Kidney (tissue), 14 donors: ENCODE data around the gene NXNL2. TPM values are rescaled to one million over a fixed set of nuclear protein-coding genes. Genes with fewer than 3 reads are reported as not detected.
A peak's percentile ranks its signal among the peaks of the same experiment; 100 is the strongest.

ENCODE experiments used
- DNase-seq, 5 donors: peaks; one replicate each; pipeline ENCODE4 v3.0.0-alpha.2; 2013 to 2020
- FAIRE-seq: peaks from 2 replicates; lab custom pipeline; 2012; peaks lifted over from hg19 to GRCh38; lab: Jason Lieb, UNC
- H3K27ac ChIP-seq, 2 donors: one replicate each; pipeline ENCODE4 v1.7.0; 2013; ENCODE audit warnings: low read depth in 2 of 2, low read length in 2 of 2, inconsistent platforms in 1 of 2
- H3K27me3 ChIP-seq: one replicate; pipeline ENCODE4 v1.7.1; 2013; ENCODE audit warnings: low read length, inconsistent platforms; ENCODE audit not compliant: control insufficient read depth, insufficient read depth
- H3K36me3 ChIP-seq, 3 donors: one replicate each; pipeline versions ENCODE4 v1.7.0 to v1.7.1; 2013; ENCODE audit warnings: low read length in 3 of 3, control low read depth in 1 of 3, inconsistent platforms in 1 of 3; ENCODE audit not compliant: insufficient read depth in 3 of 3, control insufficient read depth in 2 of 3
- H3K4me1 ChIP-seq, 3 donors: one replicate each; pipeline versions ENCODE4 v1.7.0 to v1.7.1; 2013; ENCODE audit warnings: low read length in 3 of 3, inconsistent platforms in 1 of 3, low read depth in 1 of 3; ENCODE audit not compliant: control insufficient read depth in 2 of 3, insufficient read depth in 2 of 3
- H3K4me3 ChIP-seq, 3 donors: one replicate each; pipeline versions ENCODE4 v1.7.0 to v1.8.1; 2013; ENCODE audit warnings: low read length in 3 of 3, control low read depth in 1 of 3, inconsistent platforms in 1 of 3
- H3K9ac ChIP-seq, 3 donors: one replicate each; pipeline versions ENCODE4 v1.7.0 to v1.7.1; 2013; ENCODE audit warnings: low read length in 3 of 3, control low read depth in 1 of 3, inconsistent platforms in 1 of 3
- H3K9me3 ChIP-seq, 3 donors: one replicate each; pipeline versions ENCODE4 v1.7.0 to v1.7.1; 2013; ENCODE audit warnings: low read length in 3 of 3, control low read depth in 1 of 3, inconsistent platforms in 1 of 3; ENCODE audit not compliant: control insufficient read depth in 2 of 3, insufficient read depth in 1 of 3
- intact Hi-C: fragments of 100-400 bp; cut with DNase I; formaldehyde crosslinking; loops from one replicate; pipeline ENCODE4 v1.11.1; 2022
- polyA plus RNA-seq: library from polyadenylated mRNA; stranded (reverse); fragments of 350-450 nt; fragmentation: Illumina TruSeq; extraction: RNeasy Lipid Tissue Mini Kit (QIAGEN cat#74804); gene quantifications from one replicate; pipeline ENCODE4 v1.2.3, GENCODE V29; 2014; ENCODE audit warnings: low read depth, low replicate concordance; ENCODE audit not compliant: insufficient read depth
- total RNA-seq: library from RNA; stranded (reverse); fragmentation: NEBNext Ultra II Directional; extraction: Animal tissue kit (Norgen Biotek cat#: 25700); gene quantifications from one replicate; pipeline ENCODE4 v1.2.1, GENCODE V29; 2021
- TF ChIP-seq, protein P1 (sequence below): IDR thresholded peaks from 3 replicates; pipeline ENCODE4 v1.5.1; 2012; ENCODE audit warnings: mild to moderate bottlenecking, moderate library complexity, borderline replicate concordance; ENCODE audit not compliant: insufficient read depth; ENCODE audit errors: extremely low read depth
- donor health status: control.
- donor health status: control.
- donor health status: control.
- donor health status: control.
- donor health status: control.
- donor health status: DM: yes; HTN: yes; CAD: no.
- donor health status: Normal renal cell carcinoma (clear cell type).

Gene NXNL2
- total and polyA plus RNA-seq, 2 donors from 2014 or later: 3.6 to 4.9 TPM

DNA sequence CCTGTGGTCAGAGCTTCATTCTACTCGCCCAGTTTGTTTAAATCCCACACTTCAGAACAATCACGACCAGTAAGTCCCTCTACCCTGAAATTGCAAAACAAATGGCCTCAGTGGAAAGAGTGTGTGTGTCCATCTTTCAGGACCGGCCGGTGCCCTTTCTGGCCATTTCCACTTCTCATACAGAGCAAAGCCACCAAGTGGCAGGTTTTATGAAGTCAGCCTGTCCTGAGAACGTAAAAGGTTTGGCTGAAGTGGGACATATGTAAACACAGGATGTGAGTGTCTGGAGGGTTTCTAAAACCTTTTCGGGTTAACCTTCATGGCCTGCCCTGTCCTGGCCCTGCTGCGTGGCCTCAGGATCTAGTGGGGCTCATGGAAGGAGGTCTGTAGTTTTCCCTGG lies 24.7 kb downstream of the NXNL2 start:
- Histone ChIP-seq H3K4me3 (no peak overlapping the region), H3K27ac (no peak overlapping the region), H3K4me1 (no peaks in the 10 kb centered on the region), H3K36me3 (no peaks in the 10 kb centered on the region), H3K9ac (no peak overlapping the region), H3K9me3 (no peaks in the 10 kb centered on the region), H3K27me3 (no peaks in the 10 kb centered on the region)
- FAIRE-seq: no peak
- TF ChIP-seq, protein P1, sequence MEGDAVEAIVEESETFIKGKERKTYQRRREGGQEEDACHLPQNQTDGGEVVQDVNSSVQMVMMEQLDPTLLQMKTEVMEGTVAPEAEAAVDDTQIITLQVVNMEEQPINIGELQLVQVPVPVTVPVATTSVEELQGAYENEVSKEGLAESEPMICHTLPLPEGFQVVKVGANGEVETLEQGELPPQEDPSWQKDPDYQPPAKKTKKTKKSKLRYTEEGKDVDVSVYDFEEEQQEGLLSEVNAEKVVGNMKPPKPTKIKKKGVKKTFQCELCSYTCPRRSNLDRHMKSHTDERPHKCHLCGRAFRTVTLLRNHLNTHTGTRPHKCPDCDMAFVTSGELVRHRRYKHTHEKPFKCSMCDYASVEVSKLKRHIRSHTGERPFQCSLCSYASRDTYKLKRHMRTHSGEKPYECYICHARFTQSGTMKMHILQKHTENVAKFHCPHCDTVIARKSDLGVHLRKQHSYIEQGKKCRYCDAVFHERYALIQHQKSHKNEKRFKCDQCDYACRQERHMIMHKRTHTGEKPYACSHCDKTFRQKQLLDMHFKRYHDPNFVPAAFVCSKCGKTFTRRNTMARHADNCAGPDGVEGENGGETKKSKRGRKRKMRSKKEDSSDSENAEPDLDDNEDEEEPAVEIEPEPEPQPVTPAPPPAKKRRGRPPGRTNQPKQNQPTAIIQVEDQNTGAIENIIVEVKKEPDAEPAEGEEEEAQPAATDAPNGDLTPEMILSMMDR: peak; percentile 9
- peak in 1 of 5 donors; percentile 9 for DNase-seq
- intact Hi-C loops: no loop called here

DNA sequence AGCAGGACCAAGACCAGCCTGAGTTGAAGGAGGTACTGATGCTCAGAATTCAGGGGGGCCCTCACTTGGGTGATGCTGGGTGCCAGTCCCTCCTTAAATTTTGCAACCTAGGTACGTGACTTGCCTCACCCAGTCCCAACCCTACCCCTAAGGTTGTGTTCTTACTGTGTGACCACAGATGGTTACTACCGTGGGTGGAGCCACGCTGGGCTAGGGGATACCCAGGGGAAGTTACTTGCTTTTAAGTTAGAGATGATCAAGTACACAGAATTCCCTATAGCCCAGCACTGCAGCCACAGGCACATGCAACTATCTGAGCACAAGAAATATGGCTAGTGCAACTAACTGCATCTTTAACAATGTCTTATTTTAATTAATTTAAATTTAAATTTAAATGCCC lies 32.9 kb downstream of the NXNL2 start:
- no peaks in the 10 kb centered on the region for H3K4me1 ChIP-seq
- H3K36me3 ChIP-seq: no peaks in the 10 kb centered on the region
- intact Hi-C loops: no loop called here
- no peaks in the 10 kb centered on the region for H3K9me3 ChIP-seq
- H3K4me3 ChIP-seq: no peak overlapping the region
- FAIRE-seq (no peak), DNase-seq (no peak)
- TF ChIP-seq, protein P1: no peak
- H3K27ac ChIP-seq: no peak overlapping the region
- H3K9ac ChIP-seq: no peak overlapping the region
- H3K27me3 ChIP-seq: no peaks in the 10 kb centered on the region

- intact Hi-C loops: loop anchor here (10.0 kb wide), 1 partner anchor 467 kb away; no protein-coding TSS in a partner anchor
- Histone ChIP-seq H3K9me3 (no peaks in the 10 kb centered on the region), H3K4me1 (no peaks in the 10 kb centered on the region), H3K9ac (no peak overlapping the region), H3K27ac (no peak overlapping the region), H3K36me3 (no peaks in the 10 kb centered on the region), H3K4me3 (no peak overlapping the region), H3K27me3 (no peaks in the 10 kb centered on the region)
- FAIRE-seq (no peak), DNase-seq (no peak)
- TF ChIP-seq, protein P1: no peak
Observed at GRCh38 chr9:88571419-88571818, 36.4 kb downstream of the NXNL2 start.

- Histone ChIP-seq H3K36me3 (no peaks in the 10 kb centered on the region), H3K9me3 (no peaks in the 10 kb centered on the region), H3K9ac (no peak overlapping the region), H3K27ac (no peak overlapping the region), H3K4me3 (no peak overlapping the region), H3K27me3 (no peaks in the 10 kb centered on the region), H3K4me1 (no peaks in the 10 kb centered on the region)
- no peak for DNase-seq
- TF ChIP-seq, protein P1: no peak
- intact Hi-C loops: loop anchor here (10.0 kb wide), 1 partner anchor 468 kb away; no protein-coding TSS in a partner anchor
- FAIRE-seq: no peak
Observed at GRCh38 chr9:88572684-88573083, 37.7 kb downstream of the NXNL2 start.
